IMR-90 (cell line): ENCODE measurements around the gene CLPX. TPM values are rescaled to one million over a fixed set of nuclear protein-coding genes. Genes with fewer than 3 reads are reported as not detected.

Source experiments
- ATAC-seq: fragments of 200-7000 bp; cut with Tn5 transposase; 2 replicates; pipeline ENCODE4 v1.9.1; 2020; ENCODE audit warnings: low read depth, mild to moderate bottlenecking, moderate library complexity
- BruUV-seq: library from RNA; stranded (reverse); fragments of 400-500 nt; replicated peaks from 2 replicates; lab custom pipeline; 2021; lab: Mats Ljungman, UMichigan
- CTCF ChIA-PET: fragments of 300-600 bp; formaldehyde crosslinking; extraction: SDS; loops from one replicate; lab custom pipeline; 2021; ENCODE audit warnings: antibody characterized with exemption; lab: Yijun Ruan, JAX
- POLR2A ChIA-PET: fragments of 300-600 bp; sonication (Branson Sonifier 250); formaldehyde crosslinking; loops from one replicate; lab custom pipeline; 2022; ENCODE audit warnings: antibody characterized with exemption; ENCODE audit not compliant: unreplicated experiment; lab: Charles Lee
- DNase-seq: peaks from one replicate; pipeline ENCODE4 v3.0.0; 2013
- H2AFZ ChIP-seq: replicated peaks from 2 replicates; pipeline ENCODE3; 2013; ENCODE audit warnings: low read length, mild to moderate bottlenecking; ENCODE audit not compliant: poor library complexity
- H2AK5ac ChIP-seq: 2 replicates; pipeline ENCODE4 v1.6.1; 2013; ENCODE audit warnings: low read depth, low read length, inconsistent platforms
- H2AK9ac ChIP-seq: replicated peaks from 2 replicates; pipeline ENCODE3; 2013; ENCODE audit warnings: mild to moderate bottlenecking, low read depth, low read length, moderate library complexity; ENCODE audit not compliant: poor library complexity
- H2BK120ac ChIP-seq: 2 replicates; pipeline ENCODE4 v1.6.1; 2013; ENCODE audit warnings: low read depth, low read length, inconsistent platforms
- H2BK15ac ChIP-seq: 3 replicates; pipeline ENCODE4 v1.6.1; 2013; ENCODE audit warnings: low read depth, low read length, inconsistent platforms
- H2BK20ac ChIP-seq: 2 replicates; pipeline ENCODE4 v1.6.1; 2013; ENCODE audit warnings: low read depth, mild to moderate bottlenecking, inconsistent platforms, low read length, moderate library complexity
- H2BK5ac ChIP-seq: 2 replicates; pipeline ENCODE4 v1.6.1; 2013; ENCODE audit warnings: mild to moderate bottlenecking, low read depth, low read length, inconsistent platforms; ENCODE audit not compliant: poor library complexity, severe bottlenecking
- H3K14ac ChIP-seq: replicated peaks from 2 replicates; pipeline ENCODE4 v1.6.1; 2013; ENCODE audit warnings: low read depth, low read length, inconsistent platforms
- H3K18ac ChIP-seq: 2 replicates; pipeline ENCODE4 v1.6.1; 2013; ENCODE audit warnings: low read depth, low read length, control low read depth
- H3K23ac ChIP-seq: 2 replicates; pipeline ENCODE4 v1.6.1; 2013; ENCODE audit warnings: low read depth, low read length, inconsistent platforms
- H3K27ac ChIP-seq: 2 replicates; pipeline ENCODE4 v1.5.1; 2013; ENCODE audit warnings: mild to moderate bottlenecking, control low read depth, low read length; ENCODE audit not compliant: insufficient read depth
- H3K27me3 ChIP-seq: 2 replicates; pipeline ENCODE4 v1.6.1; 2013; ENCODE audit warnings: low read length; ENCODE audit not compliant: control insufficient read depth, insufficient read depth
- H3K36me3 ChIP-seq: 2 replicates; pipeline ENCODE4 v1.6.1; 2013; ENCODE audit warnings: low read length, mixed read lengths; ENCODE audit not compliant: control insufficient read depth, insufficient read depth
- H3K4ac ChIP-seq: 2 replicates; pipeline ENCODE4 v1.6.1; 2013; ENCODE audit warnings: low read depth, low read length, inconsistent platforms
- H3K4me1 ChIP-seq: 2 replicates; pipeline ENCODE4 v1.6.1; 2013; ENCODE audit warnings: low read length, mixed read lengths; ENCODE audit not compliant: control insufficient read depth, insufficient read depth
- H3K4me2 ChIP-seq: 2 replicates; pipeline ENCODE4 v1.6.1; 2013; ENCODE audit warnings: low read depth, mild to moderate bottlenecking, control low read depth, low read length, moderate library complexity
- H3K4me3 ChIP-seq: 2 replicates; pipeline ENCODE4 v1.5.1; 2013; ENCODE audit warnings: low read depth, mild to moderate bottlenecking, control low read depth, low read length, moderate library complexity; ENCODE audit not compliant: insufficient read depth
- H3K56ac ChIP-seq: 2 replicates; pipeline ENCODE4 v1.6.1; 2013; ENCODE audit warnings: low read length, inconsistent platforms; ENCODE audit not compliant: insufficient read depth; ENCODE audit errors: extremely low read depth
- H3K79me1 ChIP-seq, 2 experiments: 2 replicates each; pipeline ENCODE4 v1.6.1; 2013; ENCODE audit warnings: low read length in 2 of 2, inconsistent platforms in 1 of 2, low read depth in 1 of 2
- H3K9ac ChIP-seq: 2 replicates; pipeline ENCODE4 v1.6.1; 2013; ENCODE audit warnings: low read depth, low read length, control low read depth
- H3K9me1 ChIP-seq: 2 replicates; pipeline ENCODE4 v1.6.1; 2013; ENCODE audit warnings: low read length, inconsistent platforms; ENCODE audit not compliant: insufficient read depth
- H3K9me3 ChIP-seq: 2 replicates; pipeline ENCODE4 v1.6.1; 2013; ENCODE audit warnings: low read length; ENCODE audit not compliant: control insufficient read depth, insufficient read depth
- H4K20me1 ChIP-seq: 2 replicates; pipeline ENCODE4 v1.6.1; 2013; ENCODE audit warnings: low read length, inconsistent platforms; ENCODE audit not compliant: insufficient read depth
- H4K5ac ChIP-seq: 2 replicates; pipeline ENCODE4 v1.6.1; 2013; ENCODE audit warnings: mild to moderate bottlenecking, low read depth, low read length, control low read depth
- H4K8ac ChIP-seq, 2 experiments: 2 replicates each; pipeline ENCODE4 v1.6.1; 2013; ENCODE audit warnings: low read depth in 2 of 2, low read length in 2 of 2, control low read depth in 1 of 2, inconsistent platforms in 1 of 2
- H4K91ac ChIP-seq: 2 replicates; pipeline ENCODE4 v1.6.1; 2013; ENCODE audit warnings: low read depth, low read length, inconsistent platforms; ENCODE audit not compliant: insufficient read depth
- BHLHE40 ChIP-seq: fragments of 150-350 bp; IDR thresholded peaks from 2 replicates; pipeline ENCODE4 v1.6.1; 2016; ENCODE audit warnings: mild to moderate bottlenecking, low read depth, low read length
- FOS ChIP-seq: fragments of 150-350 bp; IDR thresholded peaks from 2 replicates; pipeline ENCODE4 v1.6.1; 2016; ENCODE audit warnings: low read depth, low read length
- MAFK ChIP-seq: IDR thresholded peaks from 2 replicates; pipeline ENCODE4 v1.6.1; 2012; ENCODE audit warnings: low read depth, low read length, improper control_type of control experiment
- MAZ ChIP-seq: IDR thresholded peaks from 2 replicates; pipeline ENCODE4 v1.6.1; 2012; ENCODE audit warnings: low read depth, mild to moderate bottlenecking, low read length, improper control_type of control experiment, moderate library complexity, borderline replicate concordance
- MXI1 ChIP-seq: IDR thresholded peaks from 2 replicates; pipeline ENCODE4 v1.6.1; 2012; ENCODE audit warnings: low read depth, mild to moderate bottlenecking, low read length, moderate library complexity, borderline replicate concordance
- NFE2L2 ChIP-seq: fragments of 150-350 bp; IDR thresholded peaks from 2 replicates; pipeline ENCODE4 v1.6.1; 2016; ENCODE audit warnings: low read depth, mild to moderate bottlenecking, low read length
- POLR2A ChIP-seq: IDR thresholded peaks from 2 replicates; pipeline ENCODE4 v1.6.1; 2012; ENCODE audit warnings: mild to moderate bottlenecking, low read depth, low read length
- RAD21 ChIP-seq: IDR thresholded peaks from 2 replicates; pipeline ENCODE4 v1.6.1; 2012; ENCODE audit warnings: low read length, improper control_type of control experiment
- RCOR1 ChIP-seq: IDR thresholded peaks from 2 replicates; pipeline ENCODE4 v1.6.1; 2012; ENCODE audit warnings: mild to moderate bottlenecking, low read length, improper control_type of control experiment; ENCODE audit not compliant: insufficient replicate concordance
- RFX5 ChIP-seq: IDR thresholded peaks from 2 replicates; pipeline ENCODE4 v1.8.0; 2012; ENCODE audit warnings: low read depth, mild to moderate bottlenecking, low read length, moderate library complexity
- SMC3 ChIP-seq: fragments of 150-350 bp; IDR thresholded peaks from 2 replicates; pipeline ENCODE4 v1.6.1; 2016; ENCODE audit warnings: low read depth, mild to moderate bottlenecking, antibody characterized with exemption, low read length, moderate library complexity
- WGBS, 2 experiments: methylation state at CpG; one replicate each; pipeline versions ENCODE4 v1.1.5 to v1.1.7; 2013; ENCODE audit warnings: missing lambda C conversion rate in 2 of 2; ENCODE audit not compliant: insufficient read length in 1 of 2; ENCODE audit errors: extremely low coverage in 2 of 2; 5-methylcytosine and 5-hydroxymethylcytosine counted together
- dilution Hi-C: fragments of 300-500 bp; cut with HindIII; formaldehyde crosslinking; loops from one replicate; pipeline ENCODE4 v1.14.3; 2018; ENCODE audit warnings: low sequenced_read_pairs; ENCODE audit not compliant: unreplicated experiment
- in situ Hi-C: fragments of 300-500 bp; cut with MboI; formaldehyde crosslinking; loops from 3 replicates; pipeline ENCODE4 v1.14.3; 2019; ENCODE audit warnings: low sequenced_read_pairs, inconsistent platforms, mixed read lengths
- intact Hi-C: fragments of 100-400 bp; cut with micrococcal nuclease; formaldehyde crosslinking; loops from 2 replicates; pipeline ENCODE4 v1.10.0; 2022
- polyA plus RNA-seq, 3 experiments: library from polyadenylated mRNA; depleted of rRNA; stranded (reverse); fragments of >200 nt; gene quantifications; 2 replicates each; pipeline ENCODE4 v1.2.3, GENCODE V29; 2012; ENCODE audit warnings: low replicate concordance in 1 of 3
- total RNA-seq: library from RNA; depleted of rRNA; stranded (reverse); fragments of >200 nt; gene quantifications from 2 replicates; pipeline ENCODE4 v1.2.3, GENCODE V29; 2012
- TF ChIP-seq, protein P1 (sequence below): fragments of 150-350 bp; IDR thresholded peaks from 2 replicates; pipeline ENCODE4 v1.6.1; 2016; ENCODE audit warnings: low read depth, mild to moderate bottlenecking, low read length, moderate library complexity, borderline replicate concordance
- TF ChIP-seq, protein P2 (sequence below): fragments of 150-350 bp; IDR thresholded peaks from 2 replicates; pipeline ENCODE4 v1.6.1; 2017; ENCODE audit warnings: mild to moderate bottlenecking, antibody characterized with exemption, low read length, low read depth
- TF ChIP-seq, protein P3 (sequence below): conservative IDR thresholded peaks from 2 replicates; pipeline ENCODE4 v1.5.1; 2012; ENCODE audit warnings: mild to moderate bottlenecking, low read depth, low read length, improper control_type of control experiment

Gene CLPX
- total and polyA plus RNA-seq, 2 of the 4 experiments (the other 2 are of a cell fraction) = 25.8 to 26.9 TPM

DNA sequence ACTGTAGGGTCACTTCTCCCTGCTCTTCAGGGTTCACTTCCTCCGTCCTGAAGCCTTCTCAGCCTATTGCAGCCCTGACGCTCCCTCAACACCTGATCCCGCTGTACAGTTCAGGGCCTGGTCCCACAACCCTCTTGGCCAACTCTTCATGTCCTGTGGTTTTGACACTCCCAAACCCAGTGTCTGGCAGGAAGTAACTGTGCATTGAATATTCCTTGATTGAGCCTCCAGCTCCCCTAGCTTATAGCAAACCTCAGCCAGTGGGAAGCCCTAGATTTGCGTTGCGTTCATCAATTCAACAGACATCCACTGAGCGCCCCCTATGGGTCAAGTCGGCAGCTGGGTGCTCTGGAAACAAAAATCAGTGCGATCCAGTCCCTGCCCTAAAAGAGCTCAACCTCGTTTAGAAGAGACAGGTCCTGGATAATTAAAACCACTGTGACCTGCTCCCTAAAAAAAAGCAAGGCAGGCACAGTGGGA is 83.7 kb downstream of the CLPX start (continued):
- TF ChIP-seq, protein P1, sequence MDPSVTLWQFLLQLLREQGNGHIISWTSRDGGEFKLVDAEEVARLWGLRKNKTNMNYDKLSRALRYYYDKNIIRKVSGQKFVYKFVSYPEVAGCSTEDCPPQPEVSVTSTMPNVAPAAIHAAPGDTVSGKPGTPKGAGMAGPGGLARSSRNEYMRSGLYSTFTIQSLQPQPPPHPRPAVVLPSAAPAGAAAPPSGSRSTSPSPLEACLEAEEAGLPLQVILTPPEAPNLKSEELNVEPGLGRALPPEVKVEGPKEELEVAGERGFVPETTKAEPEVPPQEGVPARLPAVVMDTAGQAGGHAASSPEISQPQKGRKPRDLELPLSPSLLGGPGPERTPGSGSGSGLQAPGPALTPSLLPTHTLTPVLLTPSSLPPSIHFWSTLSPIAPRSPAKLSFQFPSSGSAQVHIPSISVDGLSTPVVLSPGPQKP = no peak
- no peak for TF ChIP-seq FOS
- no peak for TF ChIP-seq POLR2A
- TF ChIP-seq RAD21 = peak; percentile 80
- TF ChIP-seq MXI1 = no peak

DNA sequence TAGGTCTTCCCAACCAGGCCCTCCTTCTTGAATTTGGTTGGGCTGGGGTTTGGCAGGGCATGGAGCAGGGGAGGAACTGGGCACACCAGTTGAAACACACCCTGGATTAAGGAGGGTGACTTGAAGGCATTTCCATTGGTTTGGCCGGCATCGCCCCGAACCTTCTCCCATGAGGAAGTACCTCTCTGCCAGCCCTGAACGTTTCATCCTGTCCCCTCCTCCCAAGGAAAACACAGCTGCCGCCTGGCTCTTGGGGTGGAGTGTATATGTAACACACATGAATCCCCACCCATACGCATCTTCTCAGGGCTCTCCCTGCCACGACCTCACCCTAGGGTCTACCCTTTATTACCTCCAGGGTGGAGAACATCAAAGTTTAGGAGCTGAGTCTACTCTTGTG is 84.7 kb downstream of the CLPX start:
- ChIA-PET POLR2A (no interaction called here), CTCF (interaction anchor here (1.2 to 1.6 kb wide), 3 partner anchors 11 to 104 kb away, joined by 4 to 11 read pairs (median 9); no protein-coding TSS in a partner anchor)
- H2BK120ac ChIP-seq = no peak overlapping the region
- no peak overlapping the region for H2BK20ac ChIP-seq
- H4K20me1 ChIP-seq = no peaks in the 10 kb centered on the region; the same call in 1 of the 2 replicates
- H3K4me2 ChIP-seq = no peak overlapping the region
- no peak overlapping the region for H3K18ac ChIP-seq
- dilution Hi-C loops (no loop called here), in situ Hi-C loops (no loop called here), intact Hi-C loops (no loop called here)
- H4K5ac ChIP-seq = no peak overlapping the region
- no peak overlapping the region for H3K4ac ChIP-seq
- H4K8ac ChIP-seq = no peak overlapping the region
- H2BK15ac ChIP-seq = no peak overlapping the region
- no peak overlapping the region for H2BK5ac ChIP-seq
- no peaks in the 10 kb centered on the region for H3K9me1 ChIP-seq
- no peak overlapping the region for H2AK5ac ChIP-seq
- H3K56ac ChIP-seq = no peak overlapping the region
- no peaks in the 10 kb centered on the region for H3K27me3 ChIP-seq
- no peak overlapping the region for H3K4me3 ChIP-seq
- no peaks in the 10 kb centered on the region; a peak in 1 of 4 replicates for H3K79me1 ChIP-seq
- no peaks in the 10 kb centered on the region for H3K4me1 ChIP-seq
- H3K9ac ChIP-seq = no peak overlapping the region
- no peak overlapping the region for H3K23ac ChIP-seq
- no peak overlapping the region for H3K14ac ChIP-seq
- no peak overlapping the region for H2AFZ ChIP-seq
- H3K9me3 ChIP-seq = no peaks in the 10 kb centered on the region
- no peak overlapping the region for H4K91ac ChIP-seq
- no peak for DNase-seq
- no peak overlapping the region for H3K27ac ChIP-seq
- WGBS, 2 experiments = no CpG with 5 or more reads among the region's 7 CpGs
- no TSS peak for BruUV-seq
- H3K36me3 ChIP-seq = peaks cover 35% of the 10 kb centered on the region
- no peak overlapping the region for H2AK9ac ChIP-seq
- ATAC-seq = no peak
- TF ChIP-seq, protein P2, sequence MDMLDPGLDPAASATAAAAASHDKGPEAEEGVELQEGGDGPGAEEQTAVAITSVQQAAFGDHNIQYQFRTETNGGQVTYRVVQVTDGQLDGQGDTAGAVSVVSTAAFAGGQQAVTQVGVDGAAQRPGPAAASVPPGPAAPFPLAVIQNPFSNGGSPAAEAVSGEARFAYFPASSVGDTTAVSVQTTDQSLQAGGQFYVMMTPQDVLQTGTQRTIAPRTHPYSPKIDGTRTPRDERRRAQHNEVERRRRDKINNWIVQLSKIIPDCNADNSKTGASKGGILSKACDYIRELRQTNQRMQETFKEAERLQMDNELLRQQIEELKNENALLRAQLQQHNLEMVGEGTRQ = no peak
- TF ChIP-seq RFX5 (no peak), NFE2L2 (no peak), RAD21 (no peak), MAFK (no peak), POLR2A (no peak), RCOR1 (no peak), MAZ (no peak), SMC3 (no peak), MXI1 (no peak), BHLHE40 (no peak)
- TF ChIP-seq, protein P3, sequence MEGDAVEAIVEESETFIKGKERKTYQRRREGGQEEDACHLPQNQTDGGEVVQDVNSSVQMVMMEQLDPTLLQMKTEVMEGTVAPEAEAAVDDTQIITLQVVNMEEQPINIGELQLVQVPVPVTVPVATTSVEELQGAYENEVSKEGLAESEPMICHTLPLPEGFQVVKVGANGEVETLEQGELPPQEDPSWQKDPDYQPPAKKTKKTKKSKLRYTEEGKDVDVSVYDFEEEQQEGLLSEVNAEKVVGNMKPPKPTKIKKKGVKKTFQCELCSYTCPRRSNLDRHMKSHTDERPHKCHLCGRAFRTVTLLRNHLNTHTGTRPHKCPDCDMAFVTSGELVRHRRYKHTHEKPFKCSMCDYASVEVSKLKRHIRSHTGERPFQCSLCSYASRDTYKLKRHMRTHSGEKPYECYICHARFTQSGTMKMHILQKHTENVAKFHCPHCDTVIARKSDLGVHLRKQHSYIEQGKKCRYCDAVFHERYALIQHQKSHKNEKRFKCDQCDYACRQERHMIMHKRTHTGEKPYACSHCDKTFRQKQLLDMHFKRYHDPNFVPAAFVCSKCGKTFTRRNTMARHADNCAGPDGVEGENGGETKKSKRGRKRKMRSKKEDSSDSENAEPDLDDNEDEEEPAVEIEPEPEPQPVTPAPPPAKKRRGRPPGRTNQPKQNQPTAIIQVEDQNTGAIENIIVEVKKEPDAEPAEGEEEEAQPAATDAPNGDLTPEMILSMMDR = no peak
